ENCODE data around the gene RPL13. TPM values are rescaled to one million over a fixed set of nuclear protein-coding genes. Genes with fewer than 3 reads are reported as not detected.

RPL13 gene
- total and polyA plus RNA-seq, 10 of the 15 experiments (the other 5 are each of a cell fraction or from before 2014, with no cell fraction given): 386 to 9,428 (median 2,486) TPM

DNA sequence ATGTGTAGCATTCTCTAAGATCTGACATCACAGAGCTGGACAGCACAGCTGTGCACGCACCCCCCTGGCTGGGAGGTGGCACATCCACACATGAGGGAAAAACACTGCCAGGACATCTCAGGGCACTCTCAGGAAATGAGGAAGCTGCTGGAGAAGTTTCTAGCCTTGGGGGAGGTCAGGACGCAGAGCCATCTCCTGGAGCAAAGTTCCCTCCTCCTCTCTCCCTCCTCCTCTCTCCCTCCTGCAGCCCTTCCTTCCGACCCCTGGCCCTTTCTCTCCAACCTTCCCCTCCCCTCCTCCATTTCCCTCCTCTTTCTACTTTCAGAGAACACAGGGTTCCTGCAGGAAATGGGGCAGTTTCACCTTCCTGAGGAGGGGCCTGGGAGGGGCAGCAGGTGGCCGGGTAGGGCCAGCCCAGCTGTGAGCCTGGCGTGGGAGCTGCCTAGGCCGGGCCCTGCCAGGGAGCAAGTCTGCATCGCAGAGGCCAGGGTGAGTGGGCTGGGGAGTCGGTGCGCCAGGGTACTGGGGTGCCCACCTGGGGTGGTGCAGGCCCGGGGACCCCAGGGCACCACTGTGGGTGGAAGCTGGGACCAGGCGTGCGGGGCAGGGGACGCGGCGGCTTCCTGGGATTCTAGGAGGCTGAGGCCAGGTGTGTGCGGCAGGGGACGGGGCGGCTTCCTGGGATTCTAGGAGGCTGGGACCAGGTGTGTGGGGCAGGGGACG is 52.9 kb downstream of the RPL13 start, which contains the start of gene DPEP1 (continued):
- TF ChIP-seq CUX1 (IDR thresholded peaks at IDR 0.05; ENCODE audit: insufficient replicate concordance, low read depth, low read length) (no peak), BMI1 (IDR thresholded peaks at IDR 0.05; ENCODE audit: borderline replicate concordance) (no peak)

- SMC1A ChIA-PET (ENCODE audit: uncharacterized antibody, unreplicated experiment): interaction anchor here (1.3 kb wide), 1 partner anchor 246 kb away, joined by 3 read pairs; no protein-coding TSS in a partner anchor
- intact Hi-C loops (cut with micrococcal nuclease; ENCODE audit: unreplicated experiment): no loop called here
- BruUV-seq (replicated peaks): no TSS peak
- Histone ChIP-seq H3K9ac (ENCODE audit: control insufficient read depth, insufficient read depth, low read length) (no peak overlapping the region), H3K27ac (ENCODE audit: control insufficient read depth, insufficient read depth) (no peak overlapping the region), H3K4me1 (ENCODE audit: control insufficient read depth, insufficient read depth, low read length) (no peaks in the 10 kb centered on the region), H2AFZ (ENCODE audit: control insufficient read depth, low read depth, low read length) (no peak overlapping the region), H3K79me2 (ENCODE audit: control insufficient read depth, insufficient read depth, low read length) (no peaks in the 10 kb centered on the region), H3K4me2 (ENCODE audit: control insufficient read depth, insufficient read depth) (no peak overlapping the region), H3K36me3 (ENCODE audit: control insufficient read depth in 2 of 2, insufficient read depth in 2 of 2, low read length in 1 of 2) (no peaks in the 10 kb centered on the region), H4K20me1 (ENCODE audit: control insufficient read depth, insufficient read depth) (no peaks in the 10 kb centered on the region), H3K9me3 (replicated peaks; ENCODE audit: control insufficient read depth, insufficient read depth, low read length) (no peaks in the 10 kb centered on the region), H3K27me3 (replicated peaks in 1 of 2; ENCODE audit: control insufficient read depth in 2 of 2, insufficient read depth in 2 of 2, low read length in 1 of 2) (no peaks in the 10 kb centered on the region), H3K4me3 (no peak overlapping the region)
- DNase-seq (ENCODE audit: low read depth, low spot score) (no peak), ATAC-seq (no peak), FAIRE-seq (no peak)
- in situ Hi-C loops (cut with MboI): no loop called here
- POLR2A ChIA-PET: no interaction called here
- CTCF ChIA-PET: interaction anchor here (0.6 to 1.7 kb wide), 3 partner anchors 12 to 46 kb away, joined by 3 to 6 read pairs (median 4); no protein-coding TSS in a partner anchor
- RAD21 ChIA-PET (ENCODE audit: unreplicated experiment): no interaction called here
- 65% methylated on average over 21 of the region's 22 CpGs for WGBS (ENCODE audit: insufficient coverage, insufficient replicate concordance, low lambda C conversion rate, missing lambda C conversion rate)
- TF ChIP-seq, protein P1, sequence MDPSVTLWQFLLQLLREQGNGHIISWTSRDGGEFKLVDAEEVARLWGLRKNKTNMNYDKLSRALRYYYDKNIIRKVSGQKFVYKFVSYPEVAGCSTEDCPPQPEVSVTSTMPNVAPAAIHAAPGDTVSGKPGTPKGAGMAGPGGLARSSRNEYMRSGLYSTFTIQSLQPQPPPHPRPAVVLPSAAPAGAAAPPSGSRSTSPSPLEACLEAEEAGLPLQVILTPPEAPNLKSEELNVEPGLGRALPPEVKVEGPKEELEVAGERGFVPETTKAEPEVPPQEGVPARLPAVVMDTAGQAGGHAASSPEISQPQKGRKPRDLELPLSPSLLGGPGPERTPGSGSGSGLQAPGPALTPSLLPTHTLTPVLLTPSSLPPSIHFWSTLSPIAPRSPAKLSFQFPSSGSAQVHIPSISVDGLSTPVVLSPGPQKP (IDR thresholded peaks at IDR 0.05; ENCODE audit: low read depth, low read length): no peak
- TF ChIP-seq IRF4 (IDR thresholded peaks at IDR 0.05; ENCODE audit: low read depth, low read length): no peak
- TF ChIP-seq REST (IDR thresholded peaks at IDR 0.05; ENCODE audit: low read depth, low read length): no peak
- TF ChIP-seq HDGF (IDR thresholded peaks at IDR 0.05): no peak
- no peak for TF ChIP-seq POLR2A (IDR thresholded peaks at IDR 0.05; ENCODE audit: low read depth, low read length)
- TF ChIP-seq SMAD1 (IDR thresholded peaks at IDR 0.05; ENCODE audit: low read depth, partially characterized antibody): no peak
- no peak for TF ChIP-seq BHLHE40 (IDR thresholded peaks at IDR 0.05; ENCODE audit: borderline replicate concordance in 1 of 2, low read depth in 2 of 2, low read length in 1 of 2)
- TF ChIP-seq SIN3A (IDR thresholded peaks at IDR 0.05; ENCODE audit: low read depth, low read length): no peak
- TF ChIP-seq SMC3 (IDR thresholded peaks at IDR 0.05; ENCODE audit: borderline replicate concordance, low read length): no peak
- no peak for TF ChIP-seq MXI1 (IDR thresholded peaks at IDR 0.05; ENCODE audit: low read depth, low read length)
These were observed 53.5 kb downstream of the RPL13 start for GRCh38 chr16:89613954-89614459.
